Natural killer cell (primary cell): Measurements from ENCODE around the gene PPP4R1. TPM values are rescaled to one million over a fixed set of nuclear protein-coding genes. Genes with fewer than 3 reads are reported as not detected.

Experiments
- ATAC-seq, 3 donors: fragments of 150-1000 bp in 2 of 3; fragments of 200-7000 bp in 1 of 3; cut with Tn5 transposase; 1 replicate in 1 of 3; 2 replicates in 2 of 3; pipeline ENCODE4 v1.10.0; 2021; ENCODE audit warnings: mild to moderate bottlenecking in 2 of 3, moderate library complexity in 2 of 3
- DNase-seq, 2 donors: peaks; one replicate each; pipeline versions ENCODE4 v3.0.0 to v3.0.0-alpha.2; 2013 to 2021; ENCODE audit warnings: mixed read lengths in 1 of 2
- H3K27ac ChIP-seq: one replicate; pipeline ENCODE4 v1.5.1; 2013; ENCODE audit warnings: mild to moderate bottlenecking, low read length
- H3K27me3 ChIP-seq: one replicate; pipeline ENCODE4 v1.6.1; 2013; ENCODE audit warnings: low read length; ENCODE audit not compliant: control insufficient read depth, insufficient read depth
- H3K36me3 ChIP-seq: one replicate; pipeline ENCODE4 v1.6.1; 2013; ENCODE audit warnings: low read length; ENCODE audit not compliant: control insufficient read depth, insufficient read depth
- H3K4me1 ChIP-seq: one replicate; pipeline ENCODE4 v1.6.1; 2013; ENCODE audit warnings: low read length; ENCODE audit not compliant: control insufficient read depth, insufficient read depth
- H3K4me3 ChIP-seq: one replicate; pipeline ENCODE4 v1.5.1; 2013; ENCODE audit warnings: low read length
- H3K9me3 ChIP-seq: one replicate; pipeline ENCODE4 v1.6.1; 2013; ENCODE audit warnings: low read length; ENCODE audit not compliant: control insufficient read depth, insufficient read depth
- H3K27ac Mint-ChIP-seq, 2 donors: one replicate each; pipeline ENCODE4 v1.8.0; 2022; ENCODE audit warnings: mild to moderate bottlenecking in 2 of 2, mixed read lengths in 2 of 2, moderate library complexity in 1 of 2
- H3K27me3 Mint-ChIP-seq, 2 donors: one replicate each; pipeline ENCODE4 v1.8.0; 2022; ENCODE audit warnings: low read depth in 2 of 2, mixed read lengths in 2 of 2
- H3K36me3 Mint-ChIP-seq: one replicate; pipeline ENCODE4 v1.8.0; 2022; ENCODE audit warnings: mixed read lengths
- H3K4me1 Mint-ChIP-seq, 2 donors: one replicate each; pipeline ENCODE4 v1.8.0; 2022; ENCODE audit warnings: mixed read lengths in 2 of 2
- H3K4me3 Mint-ChIP-seq: one replicate; pipeline ENCODE4 v1.8.0; 2022; ENCODE audit warnings: mild to moderate bottlenecking, moderate library complexity, mixed read lengths
- H3K9me3 Mint-ChIP-seq, 2 donors: one replicate each; pipeline ENCODE4 v1.8.0; 2022; ENCODE audit warnings: mixed read lengths in 2 of 2
- WGBS: methylation state at CpG from one replicate; pipeline ENCODE4 v1.1.7; 2013; ENCODE audit warnings: missing lambda C conversion rate; ENCODE audit not compliant: insufficient coverage; 5-methylcytosine and 5-hydroxymethylcytosine counted together
- intact Hi-C: fragments of 100-400 bp; cut with micrococcal nuclease; formaldehyde crosslinking; loops from one replicate; pipeline ENCODE4 v1.14.2; 2022
- total RNA-seq, 4 donors: library from RNA; stranded (reverse); fragments of 120-200 nt in 1 of 4; gene quantifications; one replicate each; pipeline versions ENCODE4 v1.2.3 to v1.2.4, GENCODE V29; 2013 to 2022
- TF ChIP-seq, protein P1 (sequence below): fragments of 200-600 bp; IDR thresholded peaks from one replicate; pipeline ENCODE4 v1.8.0; 2022; ENCODE audit warnings: antibody characterized with exemption

PPP4R1 gene
- total RNA-seq, 3 donors from 2014 or later (not counting 1 experiment from before 2014, with no cell fraction given), result 60.5 to 108 (median 72.6) TPM

DNA sequence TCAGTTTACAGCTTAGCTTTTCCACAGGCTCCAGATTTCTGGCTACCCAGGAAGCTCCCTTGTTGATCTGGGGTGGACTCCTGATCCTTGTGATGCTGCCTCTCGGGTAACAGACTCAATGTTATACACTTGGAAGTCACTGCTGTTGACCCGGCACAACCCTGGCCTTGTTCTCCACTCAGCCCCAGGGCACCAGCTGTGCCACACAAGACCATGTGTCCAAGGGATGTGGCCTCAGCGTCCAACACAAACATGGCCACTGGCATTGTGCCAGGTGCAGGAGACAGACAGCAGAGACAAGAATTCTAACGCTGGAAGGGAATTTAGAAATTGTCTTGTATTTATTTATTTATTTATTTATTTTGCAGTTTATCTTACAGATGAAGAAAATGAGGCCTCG is 39.0 kb upstream of the PPP4R1 start:
- no peaks in the 10 kb centered on the region for H3K4me1 ChIP-seq
- H3K36me3 Mint-ChIP-seq, result no peaks in the 10 kb centered on the region
- H3K27me3 Mint-ChIP-seq, result peaks cover 7 to 13% of the 10 kb centered on the region in 2 donors
- H3K4me3 Mint-ChIP-seq, result no peak overlapping the region
- no peaks in the 10 kb centered on the region for H3K9me3 ChIP-seq
- 89% methylated on average over 4 of the region's 5 CpGs for WGBS
- no peaks in the 10 kb centered on the region for H3K36me3 ChIP-seq
- H3K4me3 ChIP-seq, result no peak overlapping the region
- H3K27me3 ChIP-seq, result no peaks in the 10 kb centered on the region
- intact Hi-C loops, result no loop called here
- TF ChIP-seq, protein P1, sequence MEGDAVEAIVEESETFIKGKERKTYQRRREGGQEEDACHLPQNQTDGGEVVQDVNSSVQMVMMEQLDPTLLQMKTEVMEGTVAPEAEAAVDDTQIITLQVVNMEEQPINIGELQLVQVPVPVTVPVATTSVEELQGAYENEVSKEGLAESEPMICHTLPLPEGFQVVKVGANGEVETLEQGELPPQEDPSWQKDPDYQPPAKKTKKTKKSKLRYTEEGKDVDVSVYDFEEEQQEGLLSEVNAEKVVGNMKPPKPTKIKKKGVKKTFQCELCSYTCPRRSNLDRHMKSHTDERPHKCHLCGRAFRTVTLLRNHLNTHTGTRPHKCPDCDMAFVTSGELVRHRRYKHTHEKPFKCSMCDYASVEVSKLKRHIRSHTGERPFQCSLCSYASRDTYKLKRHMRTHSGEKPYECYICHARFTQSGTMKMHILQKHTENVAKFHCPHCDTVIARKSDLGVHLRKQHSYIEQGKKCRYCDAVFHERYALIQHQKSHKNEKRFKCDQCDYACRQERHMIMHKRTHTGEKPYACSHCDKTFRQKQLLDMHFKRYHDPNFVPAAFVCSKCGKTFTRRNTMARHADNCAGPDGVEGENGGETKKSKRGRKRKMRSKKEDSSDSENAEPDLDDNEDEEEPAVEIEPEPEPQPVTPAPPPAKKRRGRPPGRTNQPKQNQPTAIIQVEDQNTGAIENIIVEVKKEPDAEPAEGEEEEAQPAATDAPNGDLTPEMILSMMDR, result no peak
- no peak overlapping the region for H3K27ac ChIP-seq
- no peak for ATAC-seq
- H3K9me3 Mint-ChIP-seq, result no peaks in the 10 kb centered on the region
- no peak for DNase-seq
- no peak overlapping the region for H3K27ac Mint-ChIP-seq
- H3K4me1 Mint-ChIP-seq, result no peaks in the 10 kb centered on the region

DNA sequence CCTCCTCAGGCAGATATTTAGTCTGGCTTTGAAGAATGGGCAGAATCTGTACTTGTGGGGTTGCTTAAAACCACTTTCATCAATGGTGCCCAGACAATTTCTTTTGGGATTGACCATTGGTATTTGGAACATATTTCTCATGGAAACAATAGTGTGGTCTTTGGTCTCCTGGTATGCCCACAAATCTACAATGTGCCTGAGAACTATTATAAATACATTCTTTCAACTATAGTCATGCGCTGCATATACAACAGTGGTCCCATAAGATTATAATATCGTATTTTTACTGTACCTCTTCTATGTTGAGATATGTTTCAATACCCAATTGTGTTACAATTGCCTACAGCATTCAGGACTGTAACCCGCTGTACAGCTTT is 34.8 kb upstream of the PPP4R1 start:
- Histone ChIP-seq H3K4me1 (no peaks in the 10 kb centered on the region), H3K4me3 (no peak overlapping the region), H3K9me3 (no peaks in the 10 kb centered on the region), H3K36me3 (no peaks in the 10 kb centered on the region), H3K27me3 (no peaks in the 10 kb centered on the region), H3K27ac (no peak overlapping the region)
- Mint-ChIP-seq H3K4me1 (no peaks in the 10 kb centered on the region), H3K9me3 (no peaks in the 10 kb centered on the region), H3K27ac (no peak overlapping the region), H3K27me3 (peaks cover 12 to 15% of the 10 kb centered on the region in 2 donors), H3K4me3 (no peak overlapping the region), H3K36me3 (no peaks in the 10 kb centered on the region)
- WGBS, result 96% methylated on average over 3 of the region's 3 CpGs
- TF ChIP-seq, protein P1, result no peak
- ATAC-seq (no peak), DNase-seq (no peak)
- intact Hi-C loops, result no loop called here

DNA sequence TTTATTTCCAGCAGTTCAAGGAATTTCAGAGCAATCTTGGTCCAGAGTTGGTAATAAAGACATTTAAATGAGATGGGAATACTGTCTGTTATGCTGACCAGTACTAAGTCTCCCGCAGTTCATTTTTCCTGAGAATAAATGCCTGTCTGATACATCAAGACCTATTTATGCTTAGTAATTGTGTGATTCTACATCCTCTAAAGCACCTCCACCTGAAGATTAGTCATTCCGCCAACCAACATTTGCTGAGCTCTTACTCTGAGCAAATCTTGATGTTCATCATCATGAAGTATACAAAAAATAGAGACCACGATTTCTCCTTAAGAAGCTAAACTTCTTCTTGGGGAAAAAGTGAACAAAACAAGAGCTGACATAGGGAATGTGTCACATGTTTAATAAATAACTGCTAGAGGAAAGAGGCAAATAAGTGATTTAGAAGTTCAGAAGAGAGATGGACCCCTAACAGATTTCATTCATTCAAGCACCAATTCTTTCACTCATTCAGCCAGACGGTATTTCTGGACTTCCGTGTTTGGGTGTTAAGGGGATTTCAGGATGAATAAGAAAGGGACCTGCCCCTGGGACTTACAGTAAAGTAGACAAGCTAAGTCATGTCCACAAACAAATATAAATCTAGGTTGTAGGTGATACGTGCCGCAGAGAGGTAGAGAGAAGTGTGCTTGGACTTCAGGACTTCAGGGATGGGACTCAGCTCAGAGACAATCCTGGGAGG is 34.2 kb upstream of the PPP4R1 start:
- Mint-ChIP-seq H3K4me1 (no peaks in the 10 kb centered on the region), H3K36me3 (no peaks in the 10 kb centered on the region), H3K9me3 (no peaks in the 10 kb centered on the region), H3K4me3 (no peak overlapping the region), H3K27ac (no peak overlapping the region), H3K27me3 (peaks cover 12 to 15% of the 10 kb centered on the region in 2 donors)
- no peaks in the 10 kb centered on the region for H3K4me1 ChIP-seq
- no peak for ATAC-seq
- intact Hi-C loops, result no loop called here
- no peak for DNase-seq
- no peaks in the 10 kb centered on the region for H3K27me3 ChIP-seq
- H3K9me3 ChIP-seq, result no peaks in the 10 kb centered on the region
- 87% methylated on average over 6 of the region's 7 CpGs for WGBS
- TF ChIP-seq, protein P1, result no peak
- no peaks in the 10 kb centered on the region for H3K36me3 ChIP-seq
- no peak overlapping the region for H3K27ac ChIP-seq
- no peak overlapping the region for H3K4me3 ChIP-seq
